ENCODE data around the gene RGL2.

DNA sequence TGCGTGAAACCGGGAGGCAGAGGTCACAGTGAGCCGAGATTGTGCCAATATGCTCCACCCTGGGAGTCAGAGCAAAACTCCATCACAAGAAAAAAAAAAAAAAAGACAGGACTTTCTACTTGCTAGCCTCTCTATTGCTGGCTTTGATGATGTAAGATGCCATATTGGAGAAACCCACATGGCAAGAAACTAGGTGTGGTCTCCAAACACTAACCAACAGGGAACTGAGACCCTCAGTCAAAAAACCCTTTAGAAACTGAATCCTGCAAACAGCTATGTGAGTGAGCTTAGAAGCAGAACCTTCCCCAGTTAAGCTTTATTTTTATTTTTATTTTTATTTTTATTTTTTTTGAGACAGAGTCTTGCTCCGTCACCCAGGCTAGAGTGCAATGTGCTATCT lies 37.2 kb upstream of the RGL2 start:
- TF ChIP-seq, protein P1, sequence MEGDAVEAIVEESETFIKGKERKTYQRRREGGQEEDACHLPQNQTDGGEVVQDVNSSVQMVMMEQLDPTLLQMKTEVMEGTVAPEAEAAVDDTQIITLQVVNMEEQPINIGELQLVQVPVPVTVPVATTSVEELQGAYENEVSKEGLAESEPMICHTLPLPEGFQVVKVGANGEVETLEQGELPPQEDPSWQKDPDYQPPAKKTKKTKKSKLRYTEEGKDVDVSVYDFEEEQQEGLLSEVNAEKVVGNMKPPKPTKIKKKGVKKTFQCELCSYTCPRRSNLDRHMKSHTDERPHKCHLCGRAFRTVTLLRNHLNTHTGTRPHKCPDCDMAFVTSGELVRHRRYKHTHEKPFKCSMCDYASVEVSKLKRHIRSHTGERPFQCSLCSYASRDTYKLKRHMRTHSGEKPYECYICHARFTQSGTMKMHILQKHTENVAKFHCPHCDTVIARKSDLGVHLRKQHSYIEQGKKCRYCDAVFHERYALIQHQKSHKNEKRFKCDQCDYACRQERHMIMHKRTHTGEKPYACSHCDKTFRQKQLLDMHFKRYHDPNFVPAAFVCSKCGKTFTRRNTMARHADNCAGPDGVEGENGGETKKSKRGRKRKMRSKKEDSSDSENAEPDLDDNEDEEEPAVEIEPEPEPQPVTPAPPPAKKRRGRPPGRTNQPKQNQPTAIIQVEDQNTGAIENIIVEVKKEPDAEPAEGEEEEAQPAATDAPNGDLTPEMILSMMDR (IDR thresholded peaks at IDR 0.05; ENCODE audit: low read depth, low read length, poor library complexity, severe bottlenecking): no peak
- TF ChIP-seq EZH2phosphoT487 (IDR thresholded peaks at IDR 0.05; ENCODE audit: borderline replicate concordance, low read length): no peak

Data from DOHH2 (cell line).